ENCODE results near the gene SLC66A2. TPM values are rescaled to one million over a fixed set of nuclear protein-coding genes. Genes with fewer than 3 reads are reported as not detected.

SLC66A2 gene
- total and polyA plus RNA-seq, 2 of the 13 experiments (the other 11 are each of a cell fraction or from before 2014, with no cell fraction given): 33.5 to 41.9 TPM

- TF ChIP-seq HMGA1 (CRISPR knock-in tag; conservative IDR thresholded peaks at IDR 0.05) (no peak), ZNF616 (CRISPR knock-in tag; IDR thresholded peaks at IDR 0.05; ENCODE audit: low read depth) (no peak), HINFP (CRISPR knock-in tag; IDR thresholded peaks at IDR 0.05; ENCODE audit: low read depth) (no peak), PRDM4 (CRISPR knock-in tag; IDR thresholded peaks at IDR 0.05; ENCODE audit: borderline replicate concordance) (no peak), ZNF282 (IDR thresholded peaks at IDR 0.05; ENCODE audit: partially characterized antibody) (no peak), GPN1 (CRISPR knock-in tag; IDR thresholded peaks at IDR 0.05; ENCODE audit: borderline replicate concordance) (no peak), ZNF619 (CRISPR knock-in tag; IDR thresholded peaks at IDR 0.05) (no peak), FLYWCH1 (CRISPR knock-in tag; IDR thresholded peaks at IDR 0.05) (no peak), GABPB1 (CRISPR knock-in tag; IDR thresholded peaks at IDR 0.05) (0 out of 2 replicates have a peak, but pooled peaks have one; percentile 25), SP2 (CRISPR knock-in tag; IDR thresholded peaks at IDR 0.05) (no peak), ZBTB21 (CRISPR knock-in tag; IDR thresholded peaks at IDR 0.05) (0 out of 2 replicates have a peak, but pooled peaks have one; percentile 18), EEA1 (CRISPR knock-in tag; IDR thresholded peaks at IDR 0.05; ENCODE audit: borderline replicate concordance) (no peak), TERF1 (CRISPR knock-in tag; IDR thresholded peaks at IDR 0.05) (no peak), ZNF691 (CRISPR knock-in tag; IDR thresholded peaks at IDR 0.05; ENCODE audit: borderline replicate concordance, low read depth) (no peak), TBX2 (CRISPR knock-in tag; IDR thresholded peaks at IDR 0.05; ENCODE audit: borderline replicate concordance) (no peak), ZNF740 (CRISPR knock-in tag; IDR thresholded peaks at IDR 0.05) (no peak), NRL (CRISPR knock-in tag; IDR thresholded peaks at IDR 0.05; ENCODE audit: borderline replicate concordance) (no peak), CREB3 (CRISPR knock-in tag; IDR thresholded peaks at IDR 0.05) (no peak), PRMT3 (CRISPR knock-in tag; IDR thresholded peaks at IDR 0.05; ENCODE audit: borderline replicate concordance, low read depth) (no peak), ISX (CRISPR knock-in tag; conservative IDR thresholded peaks at IDR 0.05) (no peak), RFX1 (IDR thresholded peaks at IDR 0.05) (no peak), RFXANK (CRISPR knock-in tag; IDR thresholded peaks at IDR 0.05) (no peak), KLF15 (CRISPR knock-in tag; IDR thresholded peaks at IDR 0.05; ENCODE audit: borderline replicate concordance) (no peak), ZNF775 (CRISPR knock-in tag; IDR thresholded peaks at IDR 0.05; ENCODE audit: borderline replicate concordance) (0 out of 2 replicates have a peak, but pooled peaks have one; percentile 41), ZNF337 (CRISPR knock-in tag; IDR thresholded peaks at IDR 0.05; ENCODE audit: borderline replicate concordance, low read depth) (no peak)
Observed at GRCh38 chr18:79933765-79934164, 17.7 kb downstream of the SLC66A2 start (continued).
